NCI-H1436 (cell line): ENCODE results near the gene METTL15.
"Not testable (repeated sequence)": the region's sequence is repeated elsewhere in the genome, so short reads cannot be mapped to it uniquely, and the experiment has no call there.

Experiments used
- DNase-seq: peaks from one replicate; lab custom pipeline; 2025; lab: John Stamatoyannopoulos, UW

METTL15 gene

DNA sequence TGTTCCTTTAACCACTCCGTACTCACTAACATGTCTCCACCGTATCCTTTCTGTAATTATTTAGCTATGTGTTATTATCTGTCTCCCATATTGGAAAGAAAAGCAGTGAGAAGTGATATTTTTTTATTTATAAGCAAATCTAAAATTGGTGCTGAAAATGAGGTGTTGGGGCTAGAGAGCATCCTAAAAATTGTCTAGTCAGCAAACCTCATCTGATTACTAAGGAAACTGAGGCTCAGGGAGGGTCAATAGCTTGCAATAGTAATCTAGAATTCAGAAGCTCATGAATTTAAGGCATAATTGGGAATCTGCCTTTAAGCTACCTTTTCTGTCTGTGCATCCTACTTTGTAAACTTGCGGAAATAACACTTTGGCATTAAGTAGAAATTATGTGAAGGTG, 190.0 kb downstream of the METTL15 start:
- no peak for DNase-seq

DNA sequence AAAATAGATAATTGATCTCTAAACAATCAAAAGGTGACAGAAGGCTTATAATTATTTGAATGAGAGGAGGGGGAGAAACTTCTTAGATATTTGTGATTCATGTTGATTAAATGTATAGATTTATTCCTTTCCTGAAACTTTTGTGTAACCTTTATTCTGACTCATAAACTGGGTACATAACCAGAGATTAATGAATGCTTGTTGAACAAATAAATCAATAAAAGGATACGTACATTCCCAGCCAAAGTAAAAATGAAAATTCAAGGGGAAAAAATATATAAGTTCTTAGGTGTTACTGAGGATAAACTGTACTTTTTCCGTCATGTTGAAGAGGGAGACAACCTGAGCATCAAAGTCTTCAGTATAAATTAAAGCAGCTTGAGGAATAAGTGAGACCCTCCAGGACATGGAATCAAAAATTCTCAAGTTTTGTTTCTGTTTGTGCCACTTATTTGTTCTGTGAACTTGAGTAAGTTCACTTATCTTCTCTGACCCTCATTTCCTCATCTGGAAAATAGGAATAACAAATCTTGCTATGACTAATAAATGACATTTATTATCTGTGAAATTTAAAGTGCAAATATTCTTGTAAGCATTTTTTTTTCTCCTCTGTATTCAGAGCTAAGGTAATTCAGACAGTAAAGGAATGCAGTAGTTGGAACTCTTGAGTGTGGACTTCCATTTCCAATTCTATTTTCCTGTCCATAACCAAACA, 195.4 kb downstream of the METTL15 start:
- DNase-seq = no peak

DNA sequence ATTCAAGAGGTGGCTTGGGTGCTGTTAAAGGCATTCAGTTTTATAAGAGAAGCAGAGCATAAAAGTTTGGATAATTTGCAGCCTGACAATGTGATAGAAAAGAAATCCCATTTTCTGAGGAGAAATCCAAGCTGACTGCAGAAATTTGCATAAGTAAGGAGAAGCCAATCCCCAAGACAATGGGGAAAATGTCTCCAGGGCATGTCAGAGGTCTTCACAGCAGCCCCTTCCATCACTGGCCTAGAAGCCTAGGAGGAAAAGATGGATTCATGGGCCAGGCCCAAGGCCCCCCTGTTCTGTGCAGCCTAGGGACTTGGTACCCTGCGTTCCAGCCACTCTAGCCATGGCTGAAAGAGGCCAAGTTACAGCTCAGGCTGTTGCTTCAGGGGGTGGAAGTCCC, 207.3 kb downstream of the METTL15 start:
- DNase-seq = no peak

DNA sequence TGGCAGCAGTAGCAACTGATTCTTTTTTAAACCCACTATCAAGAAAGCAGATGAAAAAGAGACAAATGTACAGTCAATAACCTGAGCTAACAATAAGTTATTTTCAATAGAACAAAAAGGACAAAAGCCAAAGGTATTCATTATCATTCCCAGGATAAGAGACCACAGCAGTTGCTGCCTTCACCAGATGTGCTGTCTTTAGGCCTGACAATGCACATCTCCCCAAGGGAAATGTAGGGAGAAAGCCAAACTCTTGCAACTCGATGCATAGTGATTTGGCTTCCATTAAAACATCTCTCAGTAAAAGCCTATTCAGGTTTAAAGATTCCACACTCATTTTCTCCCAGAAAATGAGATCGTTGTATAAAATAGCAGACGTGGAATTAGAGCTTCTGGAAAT, 210.7 kb downstream of the METTL15 start:
- no peak for DNase-seq

DNA sequence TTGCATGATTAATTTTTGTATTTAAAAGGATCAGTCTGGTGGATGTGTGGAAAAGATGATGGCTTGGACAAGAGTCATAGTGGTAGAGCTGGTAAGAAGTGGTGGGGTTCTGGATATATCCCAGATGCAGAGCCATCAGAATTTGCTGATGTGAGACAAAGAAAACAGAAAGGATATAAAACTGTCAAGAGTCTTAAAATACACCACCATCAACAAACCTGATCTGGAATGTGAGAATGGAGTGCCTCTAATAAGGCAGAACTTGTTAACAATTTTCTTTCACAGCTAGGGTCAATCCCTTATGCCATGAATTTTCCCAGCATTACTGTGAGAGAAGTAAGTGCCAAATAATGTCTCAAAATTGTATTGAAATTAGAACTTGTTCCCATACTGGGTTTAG, 215.4 kb downstream of the METTL15 start:
- no peak for DNase-seq

DNA sequence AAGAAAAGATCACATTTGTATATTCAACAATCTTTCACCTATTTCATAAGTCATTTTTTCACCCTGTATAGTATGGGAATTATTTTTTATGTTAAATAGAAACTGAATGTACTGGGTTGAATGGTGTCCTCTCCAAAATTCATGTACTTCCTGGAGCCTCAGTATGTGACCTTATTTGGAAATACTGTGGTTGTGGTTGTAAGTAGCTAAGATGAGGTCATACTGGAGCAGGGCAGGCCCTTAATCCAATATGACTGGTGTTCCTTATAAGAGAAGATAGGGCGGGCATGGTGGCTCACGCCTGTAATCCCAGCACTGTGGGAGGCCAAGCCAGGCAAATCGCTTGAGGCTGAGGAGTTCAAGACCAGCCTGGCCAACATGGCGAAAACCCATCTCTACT, 224.2 kb downstream of the METTL15 start:
- DNase-seq = not testable (repeated sequence)

DNA sequence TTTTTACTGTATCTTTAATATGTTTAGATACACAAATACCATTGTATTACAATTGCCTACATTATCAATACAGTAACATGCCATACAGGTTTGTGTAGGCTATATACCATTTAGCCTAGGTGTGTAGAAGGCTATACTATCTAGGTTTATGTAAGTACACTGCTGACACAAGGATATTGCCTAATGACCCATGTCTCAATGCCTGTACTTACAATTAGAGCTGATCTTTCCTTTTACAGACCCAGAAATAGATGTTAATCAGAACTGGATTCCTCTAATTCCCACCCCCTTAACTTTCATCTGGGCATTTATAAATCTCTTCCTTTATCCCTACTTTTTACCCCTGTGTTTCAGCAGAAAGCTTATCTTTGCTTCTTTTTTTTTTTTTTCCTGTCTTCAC, 229.5 kb downstream of the METTL15 start:
- DNase-seq = no peak

DNA sequence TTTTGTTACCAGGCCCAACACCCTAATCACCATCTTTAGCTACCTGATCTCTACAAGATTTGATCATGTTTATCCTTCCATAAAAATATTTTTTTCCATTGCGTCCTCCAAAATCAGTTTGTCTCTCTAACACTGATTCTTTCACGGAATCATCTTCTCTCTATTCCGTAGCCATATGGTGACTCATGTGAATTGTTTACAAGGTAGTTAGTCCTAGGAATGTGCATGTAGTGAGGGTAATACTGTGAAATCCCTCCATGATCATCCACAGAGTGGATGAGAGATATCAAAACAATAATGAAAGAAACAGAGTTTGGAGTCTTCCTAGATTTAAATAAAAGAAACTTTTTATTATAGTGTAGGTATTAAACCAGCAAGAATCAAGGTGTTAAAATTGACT, 230.2 kb downstream of the METTL15 start:
- no peak for DNase-seq

DNA sequence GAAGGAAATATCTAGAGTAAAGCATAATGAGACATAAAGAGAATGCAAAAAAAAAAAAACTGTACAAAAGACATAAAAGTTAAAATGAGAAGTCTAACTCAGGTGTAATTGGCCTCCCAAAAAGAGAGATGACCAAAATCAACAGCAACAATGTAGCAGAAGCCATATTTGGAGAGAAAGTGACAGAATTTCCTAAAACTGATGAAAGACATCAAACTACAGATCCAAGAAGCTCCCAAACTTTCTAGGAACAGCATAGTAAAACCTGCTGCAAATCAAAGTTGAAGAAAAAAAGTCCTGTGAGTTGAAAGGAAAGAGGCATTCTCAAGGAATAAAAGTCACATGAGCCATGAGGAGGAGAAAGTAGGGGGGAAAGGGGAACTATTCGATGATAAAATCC, 231.3 kb downstream of the METTL15 start:
- DNase-seq = no peak

DNA sequence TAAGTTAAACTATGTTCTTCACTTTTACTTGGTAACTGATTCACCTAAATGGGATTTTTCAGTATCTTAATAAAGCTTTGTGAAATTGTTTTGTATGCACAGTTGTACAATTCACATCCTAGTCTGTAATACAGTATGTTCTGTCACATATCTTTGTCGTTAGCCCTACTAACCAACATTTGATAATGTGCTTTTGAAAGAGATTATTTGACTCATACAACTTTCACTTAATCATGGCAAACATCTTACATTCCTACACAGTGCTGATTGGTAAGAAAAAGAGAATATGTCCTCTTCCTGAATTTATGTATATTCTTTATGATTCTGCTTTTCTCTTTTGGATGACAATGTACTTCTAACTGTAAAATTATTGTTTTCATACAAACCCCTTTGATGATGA, 234.5 kb downstream of the METTL15 start:
- DNase-seq = no peak

DNA sequence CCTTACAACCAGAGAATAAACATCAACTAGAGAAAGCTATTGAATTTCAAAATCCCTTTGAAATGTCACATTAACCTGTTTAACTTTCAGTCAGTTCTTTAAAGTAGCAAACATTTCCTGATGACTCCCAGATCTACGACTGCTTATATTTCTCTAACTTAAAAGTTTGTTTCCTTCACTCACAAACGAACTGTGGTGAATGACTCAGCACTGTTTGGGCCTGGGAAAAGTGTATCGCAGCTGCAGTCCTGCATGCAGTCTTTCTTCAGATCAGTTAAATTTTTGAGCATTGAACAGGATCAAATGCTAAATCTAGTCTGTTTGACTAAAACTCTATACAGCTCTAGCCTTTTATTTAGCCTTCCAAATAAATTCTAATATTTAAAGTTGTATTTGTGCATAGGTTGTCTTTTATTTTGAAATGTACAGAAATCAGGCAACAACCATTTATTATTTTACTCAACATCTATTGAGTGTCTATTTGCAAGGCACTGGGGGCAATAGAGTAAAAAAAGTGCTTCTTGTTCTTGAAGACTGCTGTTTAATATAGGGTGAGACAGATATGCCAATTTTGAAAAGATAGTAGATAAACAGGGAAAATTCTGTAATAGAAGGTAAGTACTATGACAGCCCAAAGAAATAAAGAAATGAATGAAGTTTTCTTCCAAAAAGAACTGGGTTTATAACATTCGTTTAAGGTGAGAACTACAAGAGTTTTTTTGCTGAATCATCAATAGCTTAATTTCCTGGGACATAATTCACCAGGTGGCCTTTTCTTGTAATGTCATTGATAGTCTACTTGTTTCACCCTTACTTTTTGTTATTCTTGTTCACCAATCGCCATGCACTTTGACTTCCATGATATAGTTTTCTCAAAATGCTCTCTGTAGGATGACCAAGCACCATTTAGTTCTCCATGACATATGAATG, 235.4 kb downstream of the METTL15 start:
- DNase-seq = no peak

DNA sequence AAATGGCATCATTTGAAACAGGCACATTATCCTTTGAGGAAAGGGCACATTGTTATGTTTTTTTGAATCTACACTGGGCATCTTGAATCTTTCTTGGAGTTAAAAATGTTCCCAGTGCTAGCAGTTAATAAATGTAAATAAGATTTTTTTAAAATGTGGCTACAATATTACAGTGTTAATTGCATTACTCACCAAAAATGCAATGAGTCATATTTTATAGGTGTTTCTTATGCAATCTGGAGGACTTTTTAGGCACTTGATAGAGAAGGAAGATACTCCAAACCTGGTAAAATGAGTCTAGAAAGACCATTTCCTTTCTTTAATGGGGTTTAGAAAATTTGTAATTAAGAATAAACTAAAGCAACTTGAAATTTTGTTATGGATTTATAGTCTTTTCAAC, 238.0 kb downstream of the METTL15 start:
- no peak for DNase-seq

DNA sequence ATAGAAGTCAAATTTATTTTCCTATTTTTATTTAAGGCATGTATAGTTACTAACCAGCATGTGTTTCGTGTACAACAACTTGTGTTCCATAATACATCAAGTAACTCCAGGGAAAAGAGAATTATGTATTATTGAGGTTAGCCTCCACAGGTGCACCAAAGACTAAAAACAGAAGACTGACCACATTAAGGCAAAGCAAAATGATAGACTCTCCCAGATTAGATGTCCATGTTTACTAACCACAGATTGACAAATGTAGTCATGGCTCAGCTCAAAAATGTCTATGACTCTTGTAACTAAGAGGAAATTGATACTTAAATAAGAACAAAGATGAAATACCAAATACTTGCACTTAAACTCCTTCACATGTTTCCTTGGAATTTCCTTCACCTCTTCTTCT, 238.5 kb downstream of the METTL15 start:
- no peak for DNase-seq

DNA sequence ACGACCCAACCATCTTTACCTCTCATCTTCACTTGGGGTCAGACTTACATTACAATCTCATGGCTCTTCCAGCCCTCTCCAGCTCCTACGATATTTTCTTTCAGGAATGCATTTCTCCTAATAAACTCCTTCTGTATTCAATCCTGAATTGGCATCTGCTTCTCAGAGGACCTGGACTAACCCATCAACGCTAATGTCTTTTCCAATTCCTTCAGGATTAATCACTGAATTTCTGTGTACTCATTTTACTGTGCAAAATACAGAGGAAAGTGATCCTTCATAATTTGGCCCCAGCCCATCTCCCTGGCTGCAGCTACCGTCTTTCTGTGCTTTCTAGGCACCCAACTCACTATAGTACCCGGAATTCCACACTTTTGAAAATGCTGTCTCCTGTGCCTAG, 239.2 kb downstream of the METTL15 start:
- no peak for DNase-seq

DNA sequence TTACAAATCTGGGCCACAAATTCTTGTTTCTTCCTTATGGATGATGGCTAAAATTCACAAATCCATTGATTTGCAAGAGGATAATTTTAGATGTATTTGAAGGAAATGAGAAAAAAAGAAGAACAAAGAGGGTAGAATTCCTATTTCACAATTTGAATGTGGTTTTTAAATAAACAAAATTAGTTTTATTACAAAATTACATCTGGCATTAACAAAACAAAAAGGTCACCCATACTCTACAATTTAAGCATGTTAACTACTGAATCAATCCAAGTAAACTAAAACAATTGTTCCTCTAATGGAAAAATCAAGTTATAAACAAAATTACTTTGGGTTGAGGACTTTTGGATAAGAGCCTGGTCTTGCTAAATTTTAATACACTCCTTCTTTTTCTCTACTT, 242.0 kb downstream of the METTL15 start:
- DNase-seq = no peak

DNA sequence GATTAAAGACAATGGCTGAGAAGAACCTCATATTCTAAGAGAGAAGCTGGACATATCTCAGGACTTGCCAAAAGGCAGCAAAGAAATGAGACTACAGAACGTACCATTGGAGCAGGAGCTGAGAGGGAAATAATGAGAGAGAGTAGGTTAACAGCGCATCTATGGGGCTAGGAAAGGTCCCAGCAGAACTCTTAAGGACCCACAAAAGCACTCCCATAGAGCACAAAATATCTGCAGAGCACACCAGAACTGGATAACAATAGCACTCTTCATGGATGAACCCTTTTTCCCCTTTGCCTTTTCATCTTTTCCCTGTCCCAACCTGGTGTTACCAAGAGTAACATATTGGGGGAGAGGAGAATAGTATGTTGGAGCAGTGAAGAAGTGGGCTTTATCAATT, 245.8 kb downstream of the METTL15 start:
- no peak for DNase-seq

DNA sequence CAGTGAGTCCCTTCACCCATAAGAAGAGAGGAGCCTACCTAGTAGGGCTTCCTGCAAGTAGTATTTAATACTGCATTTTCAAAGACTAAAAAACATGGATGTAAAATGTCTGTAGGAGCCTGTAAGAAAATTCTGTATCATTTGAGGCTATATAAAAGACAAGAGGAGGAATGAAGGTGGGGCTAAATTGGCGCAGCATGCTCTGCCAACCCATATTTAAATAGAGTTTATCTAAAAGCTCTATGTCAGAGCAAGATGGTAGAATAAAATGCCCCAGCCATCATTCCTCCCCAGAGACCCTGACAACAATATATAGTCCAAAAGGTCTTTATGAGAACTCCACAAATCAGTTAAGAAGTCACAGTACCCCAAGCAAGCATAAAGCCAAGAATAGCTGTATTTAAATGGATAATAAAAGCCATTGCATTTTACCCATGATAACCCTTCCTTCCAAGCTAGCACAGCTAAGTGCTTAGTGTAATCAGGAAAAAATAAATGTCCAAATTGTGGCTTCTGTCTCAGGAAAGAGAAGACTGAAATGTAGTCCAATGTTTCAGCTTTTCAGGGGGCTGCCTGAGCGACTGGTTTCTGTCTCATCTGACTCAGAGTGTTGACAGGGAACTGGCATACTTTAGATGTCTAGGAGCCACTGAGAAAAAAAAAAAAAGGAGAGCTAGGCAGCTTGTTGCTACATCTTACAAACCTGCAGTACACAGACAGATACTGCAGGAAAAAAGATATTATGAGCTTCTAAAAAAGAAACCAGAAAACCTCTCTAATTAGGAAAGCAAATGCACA, 258.6 kb downstream of the METTL15 start:
- no peak for DNase-seq

DNA sequence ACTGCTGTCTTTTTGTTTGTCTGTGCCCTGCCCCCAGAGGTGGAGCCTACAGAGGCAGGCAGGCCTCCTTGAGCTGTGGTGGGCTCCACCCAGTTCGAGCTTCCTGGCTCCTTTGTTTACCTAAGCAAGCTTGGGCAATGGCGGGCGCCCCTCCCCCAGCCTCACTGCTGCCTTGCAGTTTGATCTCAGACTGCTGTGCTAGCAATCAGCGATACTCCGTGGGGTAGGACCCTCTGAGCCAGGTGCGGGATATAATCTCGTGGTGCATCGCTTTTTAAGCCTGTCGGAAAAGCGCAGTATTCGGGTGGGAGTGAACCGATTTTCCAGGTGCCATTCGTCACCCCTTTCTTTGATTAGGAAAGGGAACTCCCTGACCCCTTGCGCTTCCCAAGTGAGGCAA, 269.9 kb downstream of the METTL15 start:
- DNase-seq = not testable (repeated sequence)
